ENCODE results near the gene DNAH7. TPM values are rescaled to one million over a fixed set of nuclear protein-coding genes. Genes with fewer than 3 reads are reported as not detected.

DNAH7 gene
- total and polyA plus RNA-seq, 3 donors from 2014 or later: 14.9 to 27.1 (median 25.8) TPM

GRCh38 chr2:195863564-195863963 lies 205.1 kb downstream of the DNAH7 start:
- intact Hi-C loops (cut with DNase I; ENCODE audit: low total_unique reads): no loop called here
- H3K27ac ChIP-seq: no peak overlapping the region

GRCh38 chr2:195863121-195863520 lies 205.5 kb downstream of the DNAH7 start:
- no peak for TF ChIP-seq POLR2A (IDR thresholded peaks at IDR 0.05)
- TF ChIP-seq CTCF (IDR thresholded peaks at IDR 0.05): no peak
- Histone ChIP-seq H3K36me3 (ENCODE audit: low read depth, missing control alignments) (no peaks in the 10 kb centered on the region), H3K27me3 (no peaks in the 10 kb centered on the region), H3K9me3 (no peaks in the 10 kb centered on the region), H3K4me1 (no peaks in the 10 kb centered on the region), H3K4me3 (no peak overlapping the region), H3K27ac (no peak overlapping the region)
- DNase-seq: no peak
- intact Hi-C loops (cut with DNase I; ENCODE audit: low total_unique reads): no loop called here
- WGBS, 2 donors: 63 to 72% methylated on average over 3 of the region's 3 CpGs

More at GRCh38 chr2:195863564-195863963, 205.1 kb downstream of the DNAH7 start:
- H3K4me1 ChIP-seq: no peaks in the 10 kb centered on the region
- 47 to 58% methylated on average over 4 of the region's 4 CpGs for WGBS, 2 donors
- DNase-seq: no peak
- no peaks in the 10 kb centered on the region for H3K36me3 ChIP-seq (ENCODE audit: low read depth, missing control alignments)
- no peak overlapping the region for H3K4me3 ChIP-seq
- TF ChIP-seq POLR2A (IDR thresholded peaks at IDR 0.05): no peak
- TF ChIP-seq CTCF (IDR thresholded peaks at IDR 0.05): no peak
- no peaks in the 10 kb centered on the region for H3K9me3 ChIP-seq
- H3K27me3 ChIP-seq: no peaks in the 10 kb centered on the region

GRCh38 chr2:195861821-195862220 lies 206.8 kb downstream of the DNAH7 start:
- Histone ChIP-seq H3K4me3 (no peak overlapping the region), H3K4me1 (no peaks in the 10 kb centered on the region), H3K27me3 (no peaks in the 10 kb centered on the region), H3K9me3 (no peaks in the 10 kb centered on the region), H3K36me3 (ENCODE audit: low read depth, missing control alignments) (no peaks in the 10 kb centered on the region), H3K27ac (no peak overlapping the region)
- WGBS, 2 donors: 78% methylated on average over 5 of the region's 5 CpGs
- TF ChIP-seq CTCF (IDR thresholded peaks at IDR 0.05) (no peak), POLR2A (IDR thresholded peaks at IDR 0.05) (no peak)
- intact Hi-C loops (cut with DNase I; ENCODE audit: low total_unique reads): no loop called here
- DNase-seq: no peak

- Histone ChIP-seq H3K4me1 (no peaks in the 10 kb centered on the region), H3K36me3 (ENCODE audit: low read depth, missing control alignments) (no peaks in the 10 kb centered on the region), H3K4me3 (no peak overlapping the region), H3K27ac (no peak overlapping the region), H3K9me3 (no peaks in the 10 kb centered on the region), H3K27me3 (no peaks in the 10 kb centered on the region)
- TF ChIP-seq POLR2A (IDR thresholded peaks at IDR 0.05): no peak
- TF ChIP-seq CTCF (IDR thresholded peaks at IDR 0.05): no peak
- 93 to 94% methylated on average over 2 of the region's 2 CpGs for WGBS, 2 donors
- intact Hi-C loops (cut with DNase I; ENCODE audit: low total_unique reads): no loop called here
- no peak for DNase-seq
Observed at GRCh38 chr2:195859513-195859912, 209.1 kb downstream of the DNAH7 start.

- TF ChIP-seq POLR2A (IDR thresholded peaks at IDR 0.05) (no peak), CTCF (IDR thresholded peaks at IDR 0.05) (no peak)
- H3K27me3 ChIP-seq: no peaks in the 10 kb centered on the region
- WGBS, 2 donors: 93 to 99% methylated on average over 2 of the region's 2 CpGs
Observed at GRCh38 chr2:195857132-195857531, 211.5 kb downstream of the DNAH7 start.

More at GRCh38 chr2:195857132-195857531, 211.5 kb downstream of the DNAH7 start:
- no peak overlapping the region for H3K4me3 ChIP-seq
- intact Hi-C loops (cut with DNase I; ENCODE audit: low total_unique reads): no loop called here
- DNase-seq: no peak
- no peaks in the 10 kb centered on the region for H3K4me1 ChIP-seq
- no peaks in the 10 kb centered on the region for H3K36me3 ChIP-seq (ENCODE audit: low read depth, missing control alignments)
- no peaks in the 10 kb centered on the region for H3K9me3 ChIP-seq
- no peak overlapping the region for H3K27ac ChIP-seq

Measured in testis (tissue), 3 donors.